ENCODE data around the gene LTBR. TPM values are rescaled to one million over a fixed set of nuclear protein-coding genes. Genes with fewer than 3 reads are reported as not detected.

LTBR gene
- total RNA-seq, 1 experiment from 2014 or later = 10.1 TPM

DNA sequence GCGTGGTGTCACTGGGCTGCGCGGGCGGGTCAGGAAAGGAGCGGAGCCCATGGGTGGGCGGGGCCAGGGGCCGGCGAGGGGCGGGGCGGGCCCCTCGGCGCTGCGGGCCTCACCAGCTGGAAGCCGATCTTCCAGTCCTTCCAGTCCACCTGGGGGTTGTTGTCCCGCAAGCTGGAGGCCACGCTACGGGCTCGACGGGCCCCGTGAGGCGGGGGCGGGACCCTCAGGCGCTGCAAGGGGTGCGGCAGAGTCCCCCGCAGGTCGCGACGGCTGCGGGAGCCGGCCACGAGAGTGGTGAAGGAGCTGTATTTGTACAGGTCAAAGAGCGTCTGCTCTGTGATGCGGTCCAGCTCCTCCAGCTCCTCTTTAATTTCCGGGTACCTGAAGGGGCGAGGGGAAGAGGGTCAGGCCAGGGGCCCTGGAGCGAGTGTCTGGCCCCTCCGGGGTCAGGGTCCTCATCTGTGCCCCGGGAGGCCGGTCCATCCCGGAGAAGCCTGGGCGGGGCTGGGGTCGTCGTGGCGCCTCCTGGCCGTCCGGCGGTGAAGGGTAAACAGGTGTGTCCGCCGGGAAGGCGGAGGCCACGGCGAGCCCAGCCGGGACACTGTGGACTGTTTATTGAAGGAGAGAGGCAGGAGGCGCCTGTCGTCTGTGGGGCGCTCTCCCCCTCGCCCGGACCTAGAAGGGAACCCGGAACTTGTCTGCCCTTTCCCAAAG is 20.5 kb upstream of the LTBR start:
- in situ Hi-C loops (cut with HindIII; ENCODE audit: low sequenced_read_pairs) = no loop called here
- DNase-seq (ENCODE audit: low spot score) = no peak

DNA sequence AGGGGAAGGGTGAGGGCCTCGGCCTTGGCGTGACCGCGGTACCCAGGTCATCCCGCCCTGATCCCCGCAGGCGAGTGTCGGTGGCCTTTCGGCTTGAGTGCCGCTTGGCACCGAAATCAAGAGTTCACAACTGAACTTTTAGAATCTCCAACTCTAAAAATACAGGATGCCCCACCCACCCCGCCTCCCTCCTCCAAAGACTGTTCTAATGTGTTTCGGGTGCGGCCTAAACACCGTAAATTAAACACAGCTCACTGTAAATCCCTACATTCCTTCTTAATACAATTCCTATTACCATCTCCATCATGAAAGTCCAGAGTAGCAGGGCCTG is 20.0 kb upstream of the LTBR start:
- in situ Hi-C loops (cut with HindIII; ENCODE audit: low sequenced_read_pairs) = no loop called here
- DNase-seq (ENCODE audit: low spot score) = no peak

GRCh38 chr12:6367065-6367968 is 16.6 kb upstream of the LTBR start:
- DNase-seq (ENCODE audit: low spot score) = peak; percentile 13
- in situ Hi-C loops (cut with HindIII; ENCODE audit: low sequenced_read_pairs) = no loop called here

DNA sequence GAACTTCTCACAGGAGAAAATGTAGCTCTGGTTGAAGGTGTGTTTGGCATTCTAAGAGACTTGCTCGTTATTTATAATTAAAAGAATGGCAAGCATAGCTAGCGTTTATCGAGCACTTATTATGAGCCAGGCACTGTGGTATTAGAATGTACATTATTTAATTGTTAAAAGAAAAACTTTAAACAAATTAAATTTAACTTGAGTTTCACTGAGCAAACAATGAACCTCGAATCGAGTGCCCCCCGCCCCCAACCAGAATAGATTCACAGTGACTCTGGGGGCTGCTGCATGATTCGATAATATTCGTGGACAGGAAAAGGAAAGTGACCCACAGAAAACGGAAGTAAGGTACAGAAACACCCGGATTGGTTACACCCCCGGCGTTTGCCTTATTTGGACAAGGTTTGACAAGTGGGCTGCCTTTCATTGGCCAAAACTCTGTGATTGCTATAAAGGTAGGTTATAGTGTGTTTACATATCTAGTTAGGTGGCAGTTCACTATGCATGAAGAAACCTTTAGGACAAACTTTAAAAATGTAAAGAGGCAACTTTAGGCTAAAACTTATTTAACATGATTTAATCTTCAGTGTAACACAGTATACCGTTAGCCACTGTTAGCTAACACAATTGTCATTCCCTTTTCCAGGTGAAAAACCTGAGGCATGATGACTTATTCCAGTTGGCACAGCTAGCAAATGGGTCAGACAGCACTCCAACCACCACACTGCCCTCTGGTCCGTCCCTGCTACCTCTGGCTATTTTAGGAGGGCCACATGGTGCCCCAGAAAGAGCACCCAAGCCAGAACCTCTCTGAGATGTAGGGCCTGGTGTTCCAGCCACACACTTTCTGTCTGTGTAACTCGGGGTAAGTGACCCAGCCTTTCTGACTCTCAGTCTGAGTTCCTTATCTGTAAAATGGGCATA is 15.7 kb upstream of the LTBR start:
- DNase-seq (ENCODE audit: low spot score) = no peak
- in situ Hi-C loops (cut with HindIII; ENCODE audit: low sequenced_read_pairs) = no loop called here

DNA sequence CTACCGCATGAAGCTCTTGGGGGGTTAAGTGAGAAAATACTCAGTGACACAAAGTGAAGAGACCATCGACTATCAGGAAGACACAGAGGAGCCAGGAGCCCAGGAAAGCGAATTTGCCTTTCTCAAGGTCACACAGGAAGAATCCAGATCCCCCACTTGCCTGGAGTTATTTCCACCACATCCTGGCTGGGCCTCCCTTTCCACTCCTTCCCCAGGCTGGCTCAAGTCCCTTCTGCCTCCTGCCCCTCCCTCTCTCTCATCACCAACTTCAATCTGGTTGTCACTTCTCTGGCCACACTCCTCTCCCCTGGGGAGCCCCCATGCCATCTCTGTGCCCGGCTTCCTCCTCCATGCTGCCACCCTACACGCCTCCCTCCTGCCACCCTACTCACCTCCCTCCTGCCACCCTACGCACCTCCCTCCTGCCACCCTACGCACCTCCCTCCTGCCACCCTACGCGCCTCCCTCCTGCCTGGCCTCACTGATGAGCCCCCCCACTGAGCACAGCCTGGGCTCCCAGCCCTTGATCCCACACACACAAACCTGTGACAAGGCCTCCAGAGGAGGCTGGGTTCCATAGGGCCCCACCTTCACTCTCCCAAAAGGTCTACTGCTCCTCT is 14.9 kb upstream of the LTBR start:
- in situ Hi-C loops (cut with HindIII; ENCODE audit: low sequenced_read_pairs) = no loop called here
- no peak for DNase-seq (ENCODE audit: low spot score)

DNA sequence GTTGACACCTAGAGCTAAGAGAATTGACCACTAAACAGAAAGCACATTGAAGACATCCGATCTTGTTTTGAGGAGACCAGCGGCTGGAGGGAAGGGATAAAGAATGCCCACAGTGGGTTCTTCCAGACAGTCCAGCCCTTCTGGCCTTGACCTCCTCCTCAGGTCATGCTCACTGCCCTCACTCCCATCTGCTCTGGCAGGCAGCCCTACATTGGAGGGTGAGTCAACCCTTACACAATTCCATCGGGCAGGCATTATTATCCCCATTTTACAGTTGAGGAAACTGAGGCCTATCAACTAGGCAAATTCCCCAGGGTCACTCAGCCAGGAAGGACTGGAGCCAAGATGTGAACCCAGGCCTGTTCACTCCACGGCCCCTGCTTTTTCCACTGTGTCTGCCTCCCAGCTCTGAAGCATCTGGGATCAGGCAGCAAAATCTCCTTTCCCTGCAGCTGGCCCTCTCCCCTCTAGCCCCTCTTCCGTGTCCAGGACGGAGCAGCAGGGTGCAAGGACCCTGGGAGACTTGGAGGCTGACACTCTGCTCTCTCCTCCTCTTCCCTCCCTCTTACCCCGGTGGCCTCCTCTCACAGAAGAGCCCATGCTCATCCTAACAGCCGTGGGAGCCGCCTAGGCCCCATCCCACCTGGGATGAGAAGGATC is 13.9 kb upstream of the LTBR start:
- in situ Hi-C loops (cut with HindIII; ENCODE audit: low sequenced_read_pairs) = no loop called here
- no peak for DNase-seq (ENCODE audit: low spot score)

DNA sequence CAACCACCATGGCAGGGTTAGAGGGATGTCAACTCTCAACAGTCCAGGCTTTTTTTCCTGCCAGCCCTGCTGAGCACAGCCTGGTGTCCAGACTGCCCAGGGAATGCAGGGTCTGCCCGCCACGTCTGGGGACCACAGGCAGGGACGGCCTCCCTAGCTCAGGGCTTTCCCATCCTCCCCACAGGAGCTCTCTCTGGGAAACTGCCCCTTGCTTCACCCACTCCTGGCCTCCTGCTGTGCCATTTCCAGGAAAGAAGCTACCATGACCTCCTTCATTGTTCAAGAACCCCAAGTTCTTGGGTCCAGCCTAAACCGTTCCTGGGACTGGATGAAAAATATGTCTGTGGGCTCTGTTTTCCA is 13.4 kb upstream of the LTBR start:
- in situ Hi-C loops (cut with HindIII; ENCODE audit: low sequenced_read_pairs) = no loop called here
- no peak for DNase-seq (ENCODE audit: low spot score)

GRCh38 chr12:6370994-6371754 is 12.8 kb upstream of the LTBR start:
- in situ Hi-C loops (cut with HindIII; ENCODE audit: low sequenced_read_pairs) = no loop called here
- DNase-seq (ENCODE audit: low spot score) = peak; percentile 64

- DNase-seq (ENCODE audit: low spot score) = no peak
- in situ Hi-C loops (cut with HindIII; ENCODE audit: low sequenced_read_pairs) = no loop called here
These were observed 11.5 kb upstream of the LTBR start for GRCh38 chr12:6372403-6373003.

DNA sequence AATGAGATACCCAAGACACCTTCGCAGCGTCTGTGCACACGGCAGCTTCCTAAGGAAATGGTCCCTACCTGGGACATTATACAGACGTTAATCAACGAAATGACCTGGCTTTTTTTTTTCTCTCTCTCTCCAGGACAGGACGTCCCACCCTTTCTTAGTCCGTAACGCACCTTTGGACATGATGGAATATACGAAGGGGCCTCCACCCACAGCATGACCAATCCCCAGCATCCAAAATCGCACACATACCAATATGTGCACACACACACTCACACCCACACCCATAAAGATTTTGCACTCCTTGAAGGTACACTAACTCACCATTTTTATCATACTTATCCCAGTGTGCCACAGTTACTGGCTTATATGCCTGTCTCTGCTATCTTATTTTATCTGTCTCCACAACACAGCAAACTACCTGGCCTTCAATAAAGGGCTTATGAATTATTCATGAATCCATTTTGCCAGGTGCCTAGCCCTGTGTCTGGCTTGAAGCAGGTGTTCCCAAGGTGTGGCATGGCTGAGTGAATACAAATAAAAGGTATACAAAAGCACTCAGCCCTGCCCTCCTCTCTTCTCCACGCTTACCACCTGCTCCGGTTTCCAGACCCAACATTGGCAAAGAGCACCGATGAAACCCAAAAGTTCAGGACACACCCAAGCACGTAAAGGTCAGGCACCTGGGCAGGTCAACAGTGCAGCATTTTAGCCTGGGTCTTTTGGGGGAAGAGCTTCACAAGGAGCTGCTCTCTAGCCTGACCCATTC is 10.8 kb upstream of the LTBR start:
- in situ Hi-C loops (cut with HindIII; ENCODE audit: low sequenced_read_pairs) = no loop called here
- no peak for DNase-seq (ENCODE audit: low spot score)

GRCh38 chr12:6374028-6374785 is 9.8 kb upstream of the LTBR start:
- in situ Hi-C loops (cut with HindIII; ENCODE audit: low sequenced_read_pairs) = no loop called here
- DNase-seq (ENCODE audit: low spot score) = no peak

DNA sequence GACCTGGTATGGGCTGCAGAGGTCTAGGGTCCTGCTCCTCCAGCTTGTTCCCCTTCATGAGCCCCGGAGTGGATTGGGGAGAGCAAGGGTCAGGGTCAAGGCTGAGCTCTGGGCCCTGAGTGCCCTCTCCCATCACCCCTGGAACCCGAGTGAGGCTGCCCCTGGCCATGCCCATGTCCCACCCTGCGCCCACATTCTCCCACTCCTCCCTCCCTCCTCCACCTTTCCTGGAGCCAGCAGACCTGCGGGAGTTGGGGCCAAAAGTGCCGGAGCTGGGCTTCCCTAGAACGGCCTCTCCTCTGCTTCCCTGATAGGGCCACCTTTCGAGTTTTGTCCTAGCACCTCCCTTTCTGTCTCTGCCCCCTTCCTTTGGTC is 9.2 kb upstream of the LTBR start:
- DNase-seq (ENCODE audit: low spot score) = no peak
- in situ Hi-C loops (cut with HindIII; ENCODE audit: low sequenced_read_pairs) = no loop called here

DNA sequence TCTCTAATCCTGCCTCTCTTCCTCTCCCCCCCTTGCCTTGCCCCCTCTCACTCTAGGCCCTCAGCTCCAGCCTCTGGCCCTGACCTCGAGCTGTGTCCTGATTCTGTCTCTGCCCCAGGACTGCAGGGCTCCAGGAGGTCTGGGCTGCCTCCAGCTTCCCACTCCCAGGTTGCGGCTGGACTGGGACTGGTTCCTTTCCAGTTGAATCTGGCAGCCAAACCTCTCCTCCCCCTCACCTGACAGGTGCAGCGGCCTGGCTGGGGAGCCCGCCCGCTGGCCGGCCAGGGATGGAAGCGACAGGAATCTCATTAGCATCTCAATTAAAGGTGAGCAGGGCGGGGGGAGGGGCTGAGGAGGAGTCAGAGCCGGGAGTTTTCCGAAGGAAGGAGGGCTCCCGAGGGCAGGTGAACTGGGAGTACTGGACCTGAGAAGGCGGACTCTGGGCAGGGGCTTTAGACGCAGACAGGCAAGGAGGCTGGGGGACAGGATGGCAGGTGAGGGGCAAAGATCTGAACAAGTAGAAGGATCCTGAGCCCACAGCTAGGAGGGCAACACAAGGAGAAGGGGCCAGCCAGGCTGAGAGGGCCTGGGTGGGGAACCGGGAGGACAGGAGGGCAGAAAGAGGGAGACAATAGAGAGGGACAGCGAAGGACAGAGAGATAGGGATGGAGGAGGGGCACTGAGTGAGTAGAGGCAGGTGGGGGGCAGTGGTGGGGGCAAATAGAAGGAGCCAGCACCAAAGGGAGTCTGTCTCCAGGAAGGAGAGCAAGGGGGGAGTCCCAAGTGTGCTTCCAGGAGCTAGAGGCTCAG is 8.5 kb upstream of the LTBR start, which contains the start of gene SCNN1A:
SCNN1A (minus strand) TSS at position 295 of the 810 bp plus-strand sequence. CDS start 780 bp downstream, outside the sequence.
- in situ Hi-C loops (cut with HindIII; ENCODE audit: low sequenced_read_pairs) = no loop called here
- DNase-seq (ENCODE audit: low spot score) = peak; percentile 39

- in situ Hi-C loops (cut with HindIII; ENCODE audit: low sequenced_read_pairs) = no loop called here
- DNase-seq (ENCODE audit: low spot score) = no peak
These were observed 7.7 kb upstream of the LTBR start for GRCh38 chr12:6376079-6376869.

Data from G401 (cell line).